Inferior parietal cortex (tissue), 1 donor: ENCODE results near the gene PLEKHG4.

Experiments
- DNase-seq: peaks from one replicate; pipeline ENCODE4 v3.0.0-alpha.2; 2016; ENCODE audit errors: extremely low spot score

Gene PLEKHG4

GRCh38 chr16:67260426-67261063 is 18.8 kb upstream of the PLEKHG4 start:
- no peak for DNase-seq

DNA sequence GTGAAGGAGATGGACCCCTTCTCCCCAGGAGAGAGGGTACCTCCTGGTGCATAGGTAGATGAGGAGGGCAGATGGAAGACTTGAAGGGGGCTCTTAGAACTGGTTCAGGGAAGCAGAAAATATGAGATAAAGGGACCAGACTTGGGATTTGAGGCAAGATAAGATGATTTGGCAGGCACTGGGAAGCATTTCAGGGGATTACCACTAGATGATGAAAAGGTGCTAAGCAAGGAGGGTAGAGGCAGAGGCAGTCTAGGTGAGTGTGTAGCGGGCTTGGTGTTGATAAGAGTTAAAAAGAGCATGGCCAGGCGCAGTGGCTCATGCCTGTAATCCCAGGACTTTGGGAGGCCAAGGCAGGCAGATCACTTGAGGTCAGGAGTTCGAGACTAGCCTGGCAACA is 16.1 kb upstream of the PLEKHG4 start:
- no peak for DNase-seq

DNA sequence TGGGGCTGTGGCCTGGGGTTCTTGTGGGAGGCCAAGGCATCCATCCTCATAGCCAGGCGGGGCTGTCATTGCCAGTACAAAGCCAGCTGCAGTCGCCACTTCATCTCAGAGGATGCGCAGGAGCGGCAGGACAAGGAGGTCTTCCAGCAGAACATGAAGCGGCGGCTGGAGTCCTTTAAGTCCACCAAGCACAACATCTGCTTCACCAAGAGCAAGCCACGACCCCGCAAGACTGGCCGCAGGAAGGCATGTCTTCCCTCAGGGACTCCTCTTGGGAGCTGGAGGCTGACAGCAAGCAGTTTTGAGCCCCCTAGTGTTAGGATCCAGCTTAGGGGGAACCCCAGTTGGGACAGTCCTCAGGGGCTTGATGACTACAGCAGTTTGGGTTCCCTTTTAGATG is 15.1 kb upstream of the PLEKHG4 start:
- DNase-seq: no peak

- no peak for DNase-seq
Observed at GRCh38 chr16:67264866-67265265, 14.5 kb upstream of the PLEKHG4 start.

GRCh38 chr16:67265834-67266233 is 13.5 kb upstream of the PLEKHG4 start:
- DNase-seq: no peak

DNA sequence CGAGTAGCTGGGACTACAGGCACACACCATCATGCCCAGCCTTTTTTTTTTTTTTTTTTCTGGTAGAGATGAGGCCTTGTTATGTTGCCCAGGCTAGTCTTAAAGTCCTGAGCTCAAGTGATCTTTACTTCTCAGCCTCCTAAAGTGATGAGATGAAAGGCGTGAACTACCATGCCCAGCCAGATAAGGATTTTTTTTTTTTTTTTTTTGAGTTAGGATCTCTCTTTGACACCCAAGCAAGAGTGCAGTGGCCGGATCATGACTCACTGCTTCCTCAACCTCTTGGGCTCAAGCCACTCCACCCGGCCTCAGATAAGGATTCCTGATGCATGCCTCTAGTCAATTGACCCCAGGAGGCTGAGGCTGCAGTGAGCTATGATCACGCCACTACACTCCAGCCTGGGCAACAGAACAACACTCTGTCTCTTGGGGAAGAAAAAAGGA is 11.2 kb upstream of the PLEKHG4 start:
- DNase-seq: no peak

GRCh38 chr16:67269766-67270165 is 9.6 kb upstream of the PLEKHG4 start:
- no peak for DNase-seq

GRCh38 chr16:67270931-67271338 is 8.4 kb upstream of the PLEKHG4 start:
- DNase-seq: no peak

DNA sequence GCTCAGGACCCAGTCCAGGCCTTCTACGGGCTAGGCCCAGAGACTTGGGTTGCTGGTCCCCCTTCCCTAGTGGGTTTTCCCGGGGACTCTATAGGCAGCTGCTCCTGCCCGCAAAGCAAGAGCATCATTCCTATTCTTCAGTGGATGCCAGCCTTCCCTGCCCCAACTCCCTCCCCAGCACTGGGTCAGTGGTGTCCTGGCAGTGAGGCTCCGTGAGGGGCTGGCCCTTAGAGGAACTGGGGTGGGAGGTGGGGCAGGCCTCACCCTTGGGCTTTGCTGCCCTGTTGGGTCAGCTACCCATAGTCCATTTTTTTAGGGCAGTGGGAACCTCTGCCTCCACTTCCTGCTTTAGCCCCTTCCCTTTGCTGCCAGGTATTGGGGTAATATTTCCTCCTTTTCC is 7.9 kb upstream of the PLEKHG4 start:
- DNase-seq: no peak

- no peak for DNase-seq
Observed at GRCh38 chr16:67275321-67275720, 4.0 kb upstream of the PLEKHG4 start.

DNA sequence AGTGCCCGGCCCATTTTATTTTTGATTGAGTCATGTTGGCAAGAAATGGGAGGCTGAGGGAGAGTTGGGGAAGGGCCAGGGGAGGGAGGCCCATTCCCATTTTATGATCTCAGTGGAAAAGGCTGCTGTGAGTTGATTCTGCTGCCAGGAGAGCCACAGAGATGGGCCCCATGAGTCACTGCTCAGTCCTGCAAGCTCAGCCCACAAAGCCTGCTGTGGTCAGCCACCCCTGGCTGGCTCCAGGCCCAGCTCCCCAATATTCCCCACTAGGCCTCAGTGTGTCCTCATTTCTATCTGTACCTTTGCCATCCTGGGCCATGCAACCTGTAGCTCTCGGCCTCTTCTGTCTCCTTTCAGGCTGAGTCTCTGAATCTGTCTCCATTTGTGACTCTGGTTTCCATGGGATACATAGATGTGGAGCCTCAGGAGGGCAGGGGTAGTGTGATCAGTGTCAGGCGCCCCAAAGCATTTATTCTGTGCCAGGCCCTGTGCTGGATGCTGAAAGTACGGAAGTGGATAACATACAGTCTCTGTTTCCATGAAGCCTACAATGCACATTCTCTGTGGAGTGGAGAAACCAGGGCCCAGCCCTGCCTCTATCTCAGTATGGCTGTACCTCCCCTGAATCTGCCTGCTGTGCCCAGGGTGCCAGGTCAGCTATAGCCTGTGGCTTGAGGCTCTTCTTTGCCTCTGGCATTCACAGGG is 1.9 kb upstream of the PLEKHG4 start:
- DNase-seq: no peak

DNA sequence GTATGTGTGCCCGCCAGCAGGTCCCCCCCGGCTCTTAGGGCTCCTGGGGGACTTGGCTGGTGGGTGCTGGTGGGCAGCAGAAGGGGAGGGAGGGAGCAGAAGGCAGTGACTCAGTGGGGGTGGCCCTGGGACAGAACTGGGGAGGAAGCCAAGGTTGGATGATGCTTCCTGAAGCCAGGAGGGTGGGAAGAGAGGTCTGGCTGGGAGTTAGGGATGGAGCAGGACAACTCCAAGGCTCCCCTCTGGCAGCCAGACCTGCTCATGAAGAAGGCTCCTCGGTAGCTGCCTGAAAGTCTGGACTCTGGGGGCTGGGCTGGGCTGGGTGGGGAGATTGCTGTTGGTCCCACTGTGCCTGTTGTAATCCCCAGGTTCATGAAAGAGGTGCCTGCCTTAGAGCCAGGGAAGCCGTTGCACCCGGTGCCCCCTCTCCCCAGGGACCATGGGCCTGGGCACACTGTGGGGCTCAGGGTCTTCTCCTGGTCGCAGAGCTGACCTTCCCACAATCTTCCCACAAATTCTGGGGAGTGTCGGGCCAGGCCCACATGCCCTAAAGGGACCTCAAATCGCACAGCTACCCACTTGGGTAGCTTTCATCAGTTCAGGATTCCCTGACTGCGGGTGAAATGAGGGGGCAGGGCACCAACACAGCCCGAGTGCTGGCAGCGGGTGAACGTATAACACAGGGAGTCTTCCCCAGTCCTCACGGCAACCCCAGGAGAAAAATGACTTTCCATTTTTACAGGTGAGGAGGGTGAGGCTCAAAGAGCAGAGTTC is 1.1 kb upstream of the PLEKHG4 start:
- no peak for DNase-seq

DNA sequence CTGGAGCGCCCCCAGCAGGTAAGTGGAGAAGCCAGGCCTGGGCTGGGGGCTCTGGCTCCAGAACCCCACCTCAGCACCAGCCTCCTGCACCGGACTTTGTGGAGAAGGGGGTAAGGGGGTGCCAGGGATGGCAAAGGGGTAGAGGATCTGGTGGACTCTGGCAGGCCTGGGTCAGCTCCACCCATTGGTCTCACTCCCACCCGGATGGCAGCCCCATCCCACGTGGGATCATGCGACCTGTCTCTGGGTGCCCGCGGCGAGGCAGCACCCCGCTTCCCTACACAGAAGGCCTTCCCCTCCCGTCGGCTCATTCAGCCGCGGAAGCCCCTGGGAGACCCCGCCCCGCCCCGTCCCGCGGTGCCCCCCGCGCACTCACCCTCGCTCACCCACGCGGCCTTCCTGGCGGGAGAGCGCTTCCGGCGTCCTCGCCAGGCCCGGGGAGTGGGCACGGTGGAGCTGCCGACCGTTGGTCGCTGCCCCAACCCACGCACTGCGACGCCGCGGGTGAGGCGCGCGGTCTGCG is 498 bp upstream of the PLEKHG4 start:
- DNase-seq: no peak

- DNase-seq: no peak
Observed at GRCh38 chr16:67280090-67281015, 1.0 kb downstream of the PLEKHG4 start.

DNA sequence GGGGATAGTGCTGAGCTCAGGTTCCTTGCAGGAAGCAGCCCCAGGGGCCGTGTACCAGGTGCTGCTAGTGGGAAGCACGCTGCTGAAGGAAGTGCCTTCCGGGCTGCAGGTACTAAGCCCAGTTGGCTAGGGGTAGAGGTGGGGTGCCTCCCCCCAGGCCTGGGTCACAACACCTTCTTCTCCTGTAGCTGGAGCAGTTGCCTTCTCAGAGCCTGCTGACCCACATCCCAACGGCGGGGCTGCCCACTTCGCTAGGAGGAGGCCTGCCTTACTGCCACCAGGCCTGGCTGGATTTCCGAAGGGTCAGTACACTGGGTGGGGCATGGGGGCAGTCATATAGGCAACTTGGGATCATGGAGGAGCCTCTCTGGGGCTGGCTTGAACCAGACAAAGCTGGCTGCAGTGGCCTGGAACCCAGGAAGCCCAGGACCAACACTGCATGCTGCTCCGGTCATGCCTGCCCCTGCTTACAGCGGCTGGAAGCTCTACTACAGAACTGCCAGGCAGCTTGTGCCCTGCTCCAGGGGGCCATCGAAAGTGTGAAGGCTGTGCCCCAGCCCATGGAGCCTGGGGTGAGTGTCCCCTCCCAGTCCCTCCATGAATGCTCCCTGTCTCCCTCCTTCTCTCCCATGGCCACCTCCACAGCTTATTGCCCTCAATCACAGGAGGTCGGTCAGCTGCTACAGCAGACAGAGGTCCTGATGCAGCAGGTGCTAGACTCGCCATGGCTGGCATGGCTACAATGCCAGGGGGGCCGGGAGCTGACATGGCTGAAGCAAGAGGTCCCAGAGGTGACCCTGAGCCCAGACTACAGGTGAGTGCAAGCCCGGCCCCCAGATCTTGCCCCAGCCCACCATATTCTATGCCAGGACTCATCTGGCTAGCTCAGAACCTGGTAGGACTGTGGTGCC is 2.5 kb downstream of the PLEKHG4 start:
- DNase-seq: no peak

- no peak for DNase-seq
Observed at GRCh38 chr16:67282447-67282805, 3.1 kb downstream of the PLEKHG4 start.

GRCh38 chr16:67283039-67283825 is 3.9 kb downstream of the PLEKHG4 start:
- no peak for DNase-seq

DNA sequence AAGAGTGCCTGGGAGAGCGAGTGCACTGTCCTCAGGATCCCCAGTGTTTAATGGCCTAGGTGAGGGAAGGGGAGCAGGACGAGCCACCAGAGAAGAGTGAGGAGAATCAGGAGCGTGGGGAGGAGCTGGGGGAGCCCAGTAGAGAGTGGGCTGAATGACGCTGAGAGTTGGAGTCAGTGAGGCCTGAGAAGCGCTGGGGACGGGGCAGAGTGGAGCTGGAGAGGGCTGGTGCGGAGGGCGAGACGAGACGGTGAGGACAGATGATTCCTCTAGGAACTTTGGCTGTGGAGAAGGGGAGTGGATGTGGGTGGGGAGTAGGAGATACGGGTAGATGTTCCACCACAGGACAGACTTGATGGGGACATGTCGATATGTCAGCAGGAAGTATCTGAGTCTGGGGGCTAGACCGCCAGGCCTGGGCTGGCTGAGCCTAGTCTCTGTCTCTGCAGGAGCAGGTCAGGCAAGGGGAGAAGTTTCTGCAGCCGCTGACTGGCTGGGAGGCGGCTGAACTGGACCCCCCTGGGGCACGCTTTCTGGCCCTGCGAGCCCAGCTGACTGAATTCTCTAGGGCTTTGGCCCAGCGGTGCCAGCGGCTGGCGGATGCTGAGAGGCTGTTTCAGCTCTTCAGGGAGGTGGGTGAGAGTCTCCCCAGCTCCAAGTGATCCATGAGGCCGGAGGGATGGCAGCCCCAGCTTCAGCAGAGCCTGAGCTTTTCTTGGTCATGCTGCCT is 4.7 kb downstream of the PLEKHG4 start:
- DNase-seq: no peak
